Caco-2 (cell line): Measurements from ENCODE around the gene ZCCHC2. TPM values are rescaled to one million over a fixed set of nuclear protein-coding genes. Genes with fewer than 3 reads are reported as not detected.

Experiments
- BruUV-seq: library from RNA; stranded (reverse); fragments of 400-500 nt; replicated peaks from 2 replicates; lab custom pipeline; 2021; lab: Mats Ljungman, UMichigan
- CTCF ChIA-PET: fragments of 300-600 bp; sonication (Branson Sonifier 250); formaldehyde crosslinking; loops from one replicate; lab custom pipeline; 2022; ENCODE audit warnings: antibody characterized with exemption; lab: Charles Lee
- POLR2A ChIA-PET: fragments of 300-600 bp; sonication (Branson Sonifier 250); formaldehyde crosslinking; loops from one replicate; lab custom pipeline; 2022; ENCODE audit warnings: antibody characterized with exemption; lab: Charles Lee
- DNase-seq, 2 experiments: peaks; one replicate each; pipeline versions ENCODE4 v3.0.0 to v3.0.0-alpha.2; 2020 to 2022
- H3K27me3 ChIP-seq: replicated peaks from 2 replicates; pipeline ENCODE4 v1.6.0; 2011; ENCODE audit warnings: low read length; ENCODE audit not compliant: control insufficient read depth, insufficient read depth
- H3K36me3 ChIP-seq: 2 replicates; pipeline ENCODE4 v1.5.1; 2011; ENCODE audit warnings: low read length; ENCODE audit not compliant: control insufficient read depth, insufficient read depth
- H3K4me1 ChIP-seq: fragments of 250-450 bp; sonication (Bioruptor Pico); 2 replicates; pipeline ENCODE4 v1.5.1; 2020; ENCODE audit warnings: mild to moderate bottlenecking
- H3K4me3 ChIP-seq: 2 replicates; pipeline ENCODE4 v1.5.1; 2011; ENCODE audit warnings: low read depth, mild to moderate bottlenecking, control low read depth, low read length
- H3K9me3 ChIP-seq: fragments of 250-450 bp; sonication (Bioruptor Pico); 2 replicates; pipeline ENCODE4 v1.5.1; 2020; ENCODE audit warnings: mild to moderate bottlenecking, moderate library complexity
- H3K27ac Mint-ChIP-seq: one replicate; pipeline ENCODE4 v1.8.0; 2022; ENCODE audit warnings: mixed read lengths; ENCODE audit not compliant: unreplicated experiment
- H3K27me3 Mint-ChIP-seq: one replicate; pipeline ENCODE4 v1.8.0; 2022; ENCODE audit warnings: mixed read lengths; ENCODE audit not compliant: insufficient read depth, unreplicated experiment
- H3K36me3 Mint-ChIP-seq: one replicate; pipeline ENCODE4 v1.8.0; 2022; ENCODE audit warnings: mild to moderate bottlenecking, mixed read lengths; ENCODE audit not compliant: insufficient read depth, unreplicated experiment
- H3K4me1 Mint-ChIP-seq: one replicate; pipeline ENCODE4 v1.8.0; 2022; ENCODE audit warnings: low read depth, mixed read lengths; ENCODE audit not compliant: unreplicated experiment
- H3K4me3 Mint-ChIP-seq: one replicate; pipeline ENCODE4 v1.8.0; 2022; ENCODE audit warnings: mild to moderate bottlenecking, moderate library complexity, mixed read lengths; ENCODE audit not compliant: unreplicated experiment
- H3K9me3 Mint-ChIP-seq: one replicate; pipeline ENCODE4 v1.8.0; 2022; ENCODE audit warnings: mixed read lengths; ENCODE audit not compliant: unreplicated experiment
- CTCF ChIP-seq, 2 experiments: fragments of 200-600 bp in 1 of 2; IDR thresholded peaks; 1 replicate in 1 of 2; 2 replicates in 1 of 2; pipeline versions ENCODE4 v1.5.1 to v1.8.0; 2011 to 2022; ENCODE audit warnings: antibody characterized with exemption in 1 of 2, control low read depth in 1 of 2, inconsistent platforms in 1 of 2, low read depth in 1 of 2, low read length in 1 of 2, mild to moderate bottlenecking in 1 of 2, moderate library complexity in 1 of 2; ENCODE audit not compliant: insufficient read depth in 1 of 2, severe bottlenecking in 1 of 2, unreplicated experiment in 1 of 2
- intact Hi-C: fragments of 100-400 bp; cut with micrococcal nuclease; formaldehyde crosslinking; loops from one replicate; pipeline ENCODE4 v1.10.0; 2022; ENCODE audit not compliant: unreplicated experiment
- total RNA-seq: library from RNA; stranded (reverse); gene quantifications from 2 replicates; pipeline ENCODE4 v1.2.3, GENCODE V29; 2022

ZCCHC2 gene
- total RNA-seq, 1 experiment from 2014 or later = 6.9 TPM

GRCh38 chr18:62550746-62551145, 27.9 kb downstream of the ZCCHC2 start:
- BruUV-seq = no TSS peak
- no peaks in the 10 kb centered on the region for H3K27me3 ChIP-seq
- TF ChIP-seq CTCF (IDR thresholded peaks at IDR 0.05; ENCODE audit: insufficient read depth in 1 of 2, low read depth in 1 of 2, low read length in 1 of 2, severe bottlenecking in 1 of 2, unreplicated experiment in 1 of 2) = no peak
- DNase-seq = no peak
- intact Hi-C loops = no loop called here
- H3K27ac Mint-ChIP-seq = no peak overlapping the region
- ChIA-PET POLR2A (no interaction called here), CTCF (no interaction called here)
- no peak overlapping the region for H3K4me3 Mint-ChIP-seq
- no peaks in the 10 kb centered on the region for H3K4me1 ChIP-seq
- H3K9me3 ChIP-seq = no peaks in the 10 kb centered on the region
- H3K4me3 ChIP-seq = no peak overlapping the region
- no peaks in the 10 kb centered on the region for H3K36me3 Mint-ChIP-seq
- H3K27me3 Mint-ChIP-seq = no peaks in the 10 kb centered on the region
- H3K36me3 ChIP-seq = no peaks in the 10 kb centered on the region
- no peaks in the 10 kb centered on the region for H3K9me3 Mint-ChIP-seq
- no peaks in the 10 kb centered on the region for H3K4me1 Mint-ChIP-seq

GRCh38 chr18:62551972-62552513, 29.2 kb downstream of the ZCCHC2 start:
- no peaks in the 10 kb centered on the region for H3K4me1 ChIP-seq
- TF ChIP-seq CTCF (IDR thresholded peaks at IDR 0.05; ENCODE audit: insufficient read depth in 1 of 2, low read depth in 1 of 2, low read length in 1 of 2, severe bottlenecking in 1 of 2, unreplicated experiment in 1 of 2) = no peak
- H3K4me3 ChIP-seq = no peak overlapping the region
- ChIA-PET POLR2A (no interaction called here), CTCF (no interaction called here)
- H3K36me3 Mint-ChIP-seq = no peaks in the 10 kb centered on the region
- H3K9me3 ChIP-seq = no peaks in the 10 kb centered on the region
- no peaks in the 10 kb centered on the region for H3K27me3 Mint-ChIP-seq
- BruUV-seq = no TSS peak
- H3K36me3 ChIP-seq = no peaks in the 10 kb centered on the region
- intact Hi-C loops = no loop called here
- no peak for DNase-seq
- no peaks in the 10 kb centered on the region for H3K4me1 Mint-ChIP-seq
- no peaks in the 10 kb centered on the region for H3K9me3 Mint-ChIP-seq
- H3K27ac Mint-ChIP-seq = no peak overlapping the region
- no peaks in the 10 kb centered on the region for H3K27me3 ChIP-seq
- no peak overlapping the region for H3K4me3 Mint-ChIP-seq

GRCh38 chr18:62554061-62554815, 31.4 kb downstream of the ZCCHC2 start:
- POLR2A ChIA-PET = no interaction called here
- Histone ChIP-seq H3K27me3 (no peaks in the 10 kb centered on the region), H3K4me1 (no peaks in the 10 kb centered on the region), H3K36me3 (no peaks in the 10 kb centered on the region), H3K4me3 (no peak overlapping the region), H3K9me3 (no peaks in the 10 kb centered on the region)
- Mint-ChIP-seq H3K36me3 (no peaks in the 10 kb centered on the region), H3K4me1 (no peaks in the 10 kb centered on the region), H3K27ac (no peak overlapping the region), H3K27me3 (no peaks in the 10 kb centered on the region), H3K4me3 (no peak overlapping the region), H3K9me3 (no peaks in the 10 kb centered on the region)
- intact Hi-C loops = no loop called here
- TF ChIP-seq CTCF (IDR thresholded peaks at IDR 0.05; ENCODE audit: insufficient read depth in 1 of 2, low read depth in 1 of 2, low read length in 1 of 2, severe bottlenecking in 1 of 2, unreplicated experiment in 1 of 2) = no peak
- no peak for DNase-seq
- BruUV-seq = no TSS peak
- CTCF ChIA-PET = no interaction called here
